ENCODE data around the gene PRKAR1A.
A peak's percentile ranks its signal among the peaks of the same experiment; 100 is the strongest.
"Not testable (repeated sequence)": the region's sequence is repeated elsewhere in the genome, so short reads cannot be mapped to it uniquely, and the experiment has no call there.

PRKAR1A gene

DNA sequence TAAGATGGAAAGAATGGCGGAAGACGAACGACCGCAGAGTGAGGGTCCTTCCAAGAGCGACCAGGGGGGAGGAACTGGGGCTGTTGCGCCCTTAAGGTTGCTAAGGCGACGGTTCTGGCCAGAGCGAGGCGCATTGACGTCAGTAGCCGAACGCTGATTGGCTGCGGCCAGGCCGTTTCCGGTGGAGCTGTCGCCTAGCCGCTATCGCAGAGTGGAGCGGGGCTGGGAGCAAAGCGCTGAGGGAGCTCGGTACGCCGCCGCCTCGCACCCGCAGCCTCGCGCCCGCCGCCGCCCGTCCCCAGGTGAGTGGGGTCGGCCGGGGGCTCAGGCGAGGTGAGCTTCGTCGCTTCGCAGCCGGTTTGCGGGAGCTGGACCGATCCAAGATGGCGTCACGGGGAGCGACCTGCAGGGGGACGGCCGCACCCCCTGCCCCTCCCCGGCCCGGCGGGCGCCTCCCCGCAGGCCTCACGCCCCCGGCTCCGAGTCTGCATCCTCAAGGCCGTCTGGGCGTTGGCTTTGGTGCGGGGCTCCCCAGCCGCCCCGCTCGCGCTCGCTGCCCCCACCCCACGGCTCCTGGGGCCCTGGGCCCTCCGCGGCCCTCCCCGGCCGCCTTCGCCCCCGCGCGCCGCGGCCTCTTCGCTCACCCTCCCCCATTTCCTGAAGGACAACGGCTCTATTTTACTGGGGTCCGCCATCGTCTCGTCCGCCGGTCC lies at the start of gene PRKAR1A:
TSS of gene PRKAR1A (plus strand) at position 184 of the 713 bp plus-strand sequence. CDS start 2,970 bp downstream, outside the sequence.
- DNase-seq, result peak; percentile 97

DNA sequence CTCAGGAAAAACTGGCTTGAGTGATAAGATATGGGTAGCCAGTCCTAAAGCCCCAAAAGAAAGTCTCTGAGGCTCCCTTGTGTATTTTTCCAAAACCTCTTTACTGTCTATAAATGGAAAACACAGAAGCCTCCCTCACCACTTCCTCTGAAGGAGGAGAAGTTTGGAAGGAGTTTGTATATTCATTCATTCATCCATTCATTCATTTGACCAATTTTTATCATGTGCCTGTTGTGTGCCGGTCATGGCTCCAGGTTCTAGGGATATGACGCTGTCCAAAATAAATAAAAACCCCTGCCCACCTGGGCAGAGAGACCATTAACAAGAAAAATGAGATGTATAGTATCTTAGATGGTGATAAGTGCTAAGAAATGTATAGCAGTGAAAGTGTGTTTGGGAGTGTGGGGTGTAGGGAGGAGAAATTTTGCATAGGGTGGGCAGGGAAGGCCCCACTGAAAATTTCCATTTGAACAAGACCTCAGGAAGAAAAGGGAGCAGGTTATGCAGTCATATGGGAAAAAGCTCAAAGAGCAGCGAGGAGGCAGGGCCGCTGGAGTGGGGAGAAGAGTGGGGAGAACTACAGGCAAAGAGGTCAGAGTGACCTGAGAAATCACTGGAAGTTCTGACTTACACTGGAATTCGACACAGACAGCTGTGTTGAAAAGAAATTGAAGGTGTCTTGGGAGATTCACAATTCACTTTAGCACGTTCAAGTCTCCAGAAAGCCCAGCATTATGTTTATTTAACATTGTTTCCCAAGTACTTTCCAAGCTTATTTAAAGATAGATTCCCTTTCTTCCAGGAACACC lies 48.8 kb upstream of the PRKAR1A start:
- no peak for DNase-seq

DNA sequence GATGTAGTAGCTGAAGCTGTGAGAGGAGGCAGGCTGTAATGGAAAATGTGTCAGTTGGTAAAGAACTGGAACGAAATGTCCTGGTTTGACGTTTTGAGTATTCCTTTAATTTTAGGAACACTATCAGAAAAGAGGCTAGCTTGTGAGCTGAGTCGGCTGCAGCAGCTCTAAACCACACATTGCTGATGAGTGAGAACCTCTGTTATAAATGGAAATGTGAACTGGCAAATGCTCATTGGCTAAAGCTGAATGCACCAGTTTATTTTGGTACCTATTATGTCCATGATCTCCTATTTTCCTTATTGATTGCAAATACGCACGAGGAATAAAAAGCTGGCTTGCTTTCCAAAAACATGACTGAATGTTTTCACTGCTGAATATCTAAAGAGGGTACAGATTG lies 43.9 kb upstream of the PRKAR1A start:
- no peak for DNase-seq

DNA sequence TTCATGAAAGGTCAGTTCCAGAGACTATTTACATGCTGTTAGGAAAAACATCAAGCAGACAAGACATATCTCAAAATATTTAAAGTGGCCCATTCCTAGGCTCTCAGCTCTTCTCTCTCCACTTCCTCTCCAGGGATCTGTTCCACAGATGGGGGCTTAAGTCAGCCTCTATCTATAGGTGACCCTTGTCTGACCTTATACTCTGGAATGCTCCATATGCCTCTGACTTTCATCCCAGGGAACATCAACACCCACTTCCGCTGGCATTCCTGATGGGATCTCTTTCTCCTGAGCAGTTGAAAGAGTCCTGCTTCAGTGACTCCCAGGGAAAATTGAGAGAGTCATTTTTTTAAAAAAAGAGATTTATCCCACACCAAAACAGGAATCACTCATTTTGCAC lies 43.4 kb upstream of the PRKAR1A start:
- DNase-seq, result no peak

- DNase-seq, result no peak
Observed at GRCh38 chr17:68470961-68471360, 41.3 kb upstream of the PRKAR1A start.

DNA sequence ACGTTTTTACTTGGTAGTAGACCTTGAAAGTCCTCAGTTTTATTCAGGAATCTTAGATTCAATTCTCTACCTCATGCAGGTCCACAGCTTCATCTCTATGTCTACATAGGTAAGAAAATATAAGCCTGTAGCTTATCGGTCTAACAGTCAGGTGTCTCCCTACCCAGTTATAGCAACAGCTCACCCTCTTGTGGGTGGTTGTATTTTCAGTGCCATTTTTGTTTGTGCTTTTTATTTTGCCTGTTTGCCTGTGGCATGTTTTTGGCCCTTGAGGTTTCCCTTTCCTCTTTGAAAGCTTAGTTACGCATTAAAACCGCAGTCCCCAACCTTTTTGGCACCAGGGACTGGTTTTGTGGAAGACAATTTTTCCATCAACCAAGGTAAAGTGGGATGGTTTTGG lies 31.3 kb upstream of the PRKAR1A start:
- DNase-seq, result no peak

GRCh38 chr17:68482576-68483041 lies 29.6 kb upstream of the PRKAR1A start:
- no peak for DNase-seq

- DNase-seq, result no peak
Observed at GRCh38 chr17:68484458-68484857, 27.8 kb upstream of the PRKAR1A start.

DNA sequence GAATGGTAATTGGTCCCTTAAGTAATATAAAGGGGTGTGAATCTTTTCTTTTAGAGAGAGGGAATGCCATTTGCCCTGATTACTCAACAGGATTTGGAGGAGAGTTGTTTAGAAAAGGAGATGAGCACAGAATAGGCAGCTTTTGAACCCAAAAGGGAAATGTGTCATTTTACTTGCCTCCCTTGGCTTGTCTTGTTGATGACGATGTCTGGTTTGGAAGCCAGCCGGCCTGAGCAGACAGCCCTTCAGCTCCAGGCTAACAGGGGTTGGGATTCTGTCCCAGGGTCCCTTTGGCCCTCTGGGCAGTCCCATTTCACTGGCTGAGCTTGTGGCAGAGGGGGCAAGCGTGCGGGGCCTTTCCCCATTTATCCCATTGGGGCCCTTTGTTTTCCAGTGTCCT lies 22.3 kb upstream of the PRKAR1A start:
- DNase-seq, result no peak

- no peak for DNase-seq
Observed at GRCh38 chr17:68491381-68492231, 20.6 kb upstream of the PRKAR1A start.

GRCh38 chr17:68492394-68493054 lies 19.7 kb upstream of the PRKAR1A start:
- not testable (repeated sequence) for DNase-seq

DNA sequence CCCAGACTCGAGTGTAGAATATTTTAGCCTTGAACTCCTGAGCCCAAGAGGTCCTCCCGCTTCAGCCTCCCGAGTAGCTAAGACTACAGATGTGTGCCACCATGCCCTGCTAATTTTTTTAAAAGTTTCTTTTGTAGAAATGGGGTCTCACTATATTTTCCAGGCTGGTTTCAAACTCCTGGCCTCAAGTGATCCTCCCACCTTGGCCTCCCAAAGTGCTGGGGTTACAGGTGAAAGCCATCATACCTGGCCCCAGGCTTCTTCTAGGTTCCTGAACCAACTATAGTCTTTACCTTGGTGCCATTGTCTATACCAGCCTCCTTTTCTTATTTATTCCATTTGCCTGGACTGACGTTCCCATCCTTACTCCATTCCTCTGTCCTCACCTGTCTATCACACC lies 17.1 kb upstream of the PRKAR1A start:
- no peak for DNase-seq

GRCh38 chr17:68497885-68498319 lies 14.3 kb upstream of the PRKAR1A start:
- no peak for DNase-seq

DNA sequence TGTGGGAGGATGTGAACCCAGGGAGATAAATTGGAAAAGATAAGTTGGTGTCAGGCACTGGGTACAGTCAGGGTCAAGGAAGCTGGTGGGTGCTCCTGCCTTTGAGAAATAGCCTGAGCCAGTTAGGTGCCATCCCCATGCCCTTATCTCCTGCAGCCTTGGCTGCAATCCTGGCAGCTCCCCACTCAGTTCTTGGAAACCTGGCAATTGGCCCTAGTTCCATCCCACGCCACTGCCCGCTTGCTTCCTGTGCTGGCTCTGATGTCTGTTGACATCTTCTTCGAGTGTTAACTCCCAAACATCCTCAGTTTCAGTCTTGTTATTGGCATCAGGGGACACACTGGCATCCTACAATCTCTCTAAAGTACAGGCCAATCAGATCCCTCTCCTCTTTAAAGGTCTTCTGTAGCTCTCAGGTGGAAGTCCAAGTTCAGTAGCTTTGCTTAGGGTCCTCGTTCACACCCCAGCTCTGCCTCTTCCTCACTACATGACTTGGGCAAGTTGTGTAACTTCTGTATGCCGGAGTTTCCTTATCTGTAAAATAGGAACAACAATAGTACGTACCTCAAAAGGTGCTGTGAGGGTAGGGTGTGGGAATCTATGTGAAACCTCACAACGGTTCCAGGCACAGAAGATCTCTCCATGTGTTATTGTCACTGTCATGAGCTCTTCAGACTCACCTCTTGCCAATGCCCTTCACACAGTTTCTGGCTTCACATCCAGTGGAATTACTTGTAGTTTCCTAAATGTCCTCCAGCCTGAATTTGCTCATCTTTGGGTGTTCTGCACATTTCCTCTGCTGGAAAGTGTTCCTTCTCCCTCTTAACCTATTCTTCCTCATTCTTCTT lies 13.5 kb upstream of the PRKAR1A start:
- DNase-seq, result no peak

DNA sequence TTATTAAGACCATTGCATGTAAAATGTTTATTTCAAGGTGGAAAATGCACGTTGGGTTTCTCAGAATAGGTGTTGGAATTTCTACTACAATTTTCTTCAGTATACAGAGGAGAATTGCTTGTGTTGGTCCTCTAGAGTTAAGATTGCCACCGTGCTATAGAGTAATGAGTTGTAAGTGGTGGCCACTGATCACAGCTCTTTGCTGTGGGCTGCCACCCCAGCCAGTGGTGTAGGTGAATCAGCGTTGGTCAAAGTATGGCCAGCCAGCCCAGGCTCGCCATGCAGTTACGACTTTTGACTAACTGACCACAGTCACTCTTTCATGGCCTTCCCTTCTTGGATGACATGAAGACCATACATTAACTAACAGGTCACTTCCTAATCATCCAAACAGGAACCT lies 12.6 kb upstream of the PRKAR1A start:
- DNase-seq, result no peak

DNA sequence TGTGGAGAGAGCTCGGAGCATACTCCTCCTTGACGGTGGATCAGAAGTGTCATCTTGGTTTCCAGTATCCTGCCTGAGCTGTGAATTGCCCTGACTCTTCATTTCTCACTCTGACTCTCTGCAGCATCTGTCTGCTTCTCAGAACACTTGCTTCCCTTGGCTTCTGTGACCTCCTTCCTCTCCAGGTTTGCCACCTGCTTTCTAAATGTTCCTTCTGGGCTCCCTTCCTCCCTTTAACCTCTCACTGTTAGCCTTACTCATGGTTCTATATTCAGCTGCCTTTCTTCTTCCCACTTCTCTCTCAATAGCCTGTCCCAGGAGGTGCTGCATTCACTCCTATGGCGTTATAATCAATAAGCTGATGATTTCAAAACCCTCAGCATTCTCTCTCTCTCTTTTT lies 11.2 kb upstream of the PRKAR1A start:
- DNase-seq, result no peak

GRCh38 chr17:68505951-68506350 lies 6.3 kb upstream of the PRKAR1A start:
- no peak for DNase-seq

DNA sequence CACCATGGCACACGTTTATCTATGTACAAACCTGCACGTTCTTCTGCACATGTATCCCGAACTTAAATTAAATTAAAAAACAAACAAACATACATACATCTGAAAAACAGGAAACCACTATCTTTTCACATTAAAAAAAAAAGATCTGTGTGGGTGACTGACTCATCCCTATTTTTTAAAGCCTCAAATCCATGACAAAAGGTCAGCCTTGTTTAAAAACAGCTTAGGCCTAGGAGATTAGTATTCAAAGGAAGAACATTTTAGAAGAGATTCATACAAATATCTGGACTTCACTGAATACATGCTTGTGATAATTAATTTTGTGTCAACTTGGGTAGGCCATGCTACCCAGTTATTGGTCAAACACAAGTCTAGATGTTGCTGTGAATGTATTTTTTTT lies 4.7 kb upstream of the PRKAR1A start:
- no peak for DNase-seq

- DNase-seq, result no peak
Observed at GRCh38 chr17:68509141-68510057, 2.8 kb upstream of the PRKAR1A start.

- no peak for DNase-seq
Observed at GRCh38 chr17:68511254-68511670, 968 bp upstream of the PRKAR1A start.
